Suprapubic skin (tissue), 4 donors: ENCODE results near the gene FAU. TPM values are rescaled to one million over a fixed set of nuclear protein-coding genes. Genes with fewer than 3 reads are reported as not detected.
"Not testable (repeated sequence)": the region's sequence is repeated elsewhere in the genome, so short reads cannot be mapped to it uniquely, and the experiment has no call there.

Source experiments
- DNase-seq, 2 donors: peaks; one replicate each; pipeline ENCODE4 v3.0.0-alpha.2; 2019; ENCODE audit warnings: low spot score in 2 of 2
- H3K27ac ChIP-seq: fragments of 200-600 bp; sonication (generic); one replicate; pipeline ENCODE4 v1.5.1; 2019
- H3K27me3 ChIP-seq: fragments of 200-600 bp; sonication (generic); one replicate; pipeline ENCODE4 v1.5.1; 2019
- H3K36me3 ChIP-seq: fragments of 200-600 bp; sonication (generic); one replicate; pipeline ENCODE4 v1.5.1; 2019
- H3K4me1 ChIP-seq: fragments of 200-600 bp; sonication (generic); one replicate; pipeline ENCODE4 v1.5.1; 2019
- H3K4me3 ChIP-seq: fragments of 200-600 bp; sonication (generic); one replicate; pipeline ENCODE4 v1.5.1; 2019; ENCODE audit warnings: mild to moderate bottlenecking
- H3K9me3 ChIP-seq: fragments of 200-600 bp; sonication (generic); one replicate; pipeline ENCODE4 v1.5.1; 2019
- EP300 ChIP-seq: sonication (generic); formaldehyde crosslinking; IDR thresholded peaks from one replicate; pipeline ENCODE4 v1.6.1; 2017; ENCODE audit warnings: antibody characterized with exemption
- POLR2A ChIP-seq, 2 donors: fragments of 450-650 bp; IDR thresholded peaks; one replicate each; pipeline ENCODE4 v1.6.1; 2017; ENCODE audit warnings: antibody characterized with exemption in 2 of 2, mild to moderate bottlenecking in 2 of 2, moderate library complexity in 2 of 2
- POLR2AphosphoS5 ChIP-seq, 3 donors: sonication (generic); formaldehyde crosslinking; IDR thresholded peaks; one replicate each; pipeline ENCODE4 v1.6.1; 2017; ENCODE audit warnings: antibody characterized with exemption in 3 of 3
- WGBS: methylation state at CpG from one replicate; pipeline ENCODE4 v1.1.5; 2018; 5-methylcytosine and 5-hydroxymethylcytosine counted together
- total RNA-seq, 4 donors: library from RNA; depleted of rRNA; stranded (reverse); fragments of >200 nt; gene quantifications; one replicate each; pipeline ENCODE4 v1.1.0, GENCODE V29; 2016
- TF ChIP-seq, protein P1 (sequence below), 2 donors: fragments of 200-600 bp in 1 of 2; fragments of 450-650 bp in 1 of 2; sonication (generic) in 1 of 2; IDR thresholded peaks; one replicate each; pipeline ENCODE4 v1.5.1; 2016 to 2019; ENCODE audit warnings: antibody characterized with exemption in 2 of 2, mild to moderate bottlenecking in 1 of 2, moderate library complexity in 1 of 2

FAU gene
- total RNA-seq, 4 donors from 2014 or later = 584 to 609 (median 602) TPM

DNA sequence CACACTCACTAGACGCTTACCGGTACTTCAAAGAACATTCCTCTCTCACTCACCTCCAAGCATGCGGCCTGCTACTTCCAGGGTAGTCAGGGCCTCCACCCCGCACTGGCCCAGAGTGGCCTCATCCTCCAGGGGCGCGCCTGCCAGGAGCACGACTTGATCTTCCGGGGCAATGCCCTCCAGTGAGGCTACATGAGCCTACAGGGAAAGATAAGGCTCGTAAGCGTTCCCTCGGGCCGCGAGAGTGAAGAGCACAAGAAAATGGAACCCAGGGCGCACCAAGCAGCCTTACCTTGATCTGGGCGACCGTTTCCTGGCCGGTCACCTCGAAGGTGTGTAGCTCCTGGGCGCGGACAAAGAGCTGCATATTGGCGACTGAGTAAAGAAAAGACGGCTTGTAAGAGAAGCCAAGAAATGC is 478 bp downstream of the FAU start:
- peaks cover 55% of the 10 kb centered on the region for H3K4me1 ChIP-seq
- TF ChIP-seq, protein P1, sequence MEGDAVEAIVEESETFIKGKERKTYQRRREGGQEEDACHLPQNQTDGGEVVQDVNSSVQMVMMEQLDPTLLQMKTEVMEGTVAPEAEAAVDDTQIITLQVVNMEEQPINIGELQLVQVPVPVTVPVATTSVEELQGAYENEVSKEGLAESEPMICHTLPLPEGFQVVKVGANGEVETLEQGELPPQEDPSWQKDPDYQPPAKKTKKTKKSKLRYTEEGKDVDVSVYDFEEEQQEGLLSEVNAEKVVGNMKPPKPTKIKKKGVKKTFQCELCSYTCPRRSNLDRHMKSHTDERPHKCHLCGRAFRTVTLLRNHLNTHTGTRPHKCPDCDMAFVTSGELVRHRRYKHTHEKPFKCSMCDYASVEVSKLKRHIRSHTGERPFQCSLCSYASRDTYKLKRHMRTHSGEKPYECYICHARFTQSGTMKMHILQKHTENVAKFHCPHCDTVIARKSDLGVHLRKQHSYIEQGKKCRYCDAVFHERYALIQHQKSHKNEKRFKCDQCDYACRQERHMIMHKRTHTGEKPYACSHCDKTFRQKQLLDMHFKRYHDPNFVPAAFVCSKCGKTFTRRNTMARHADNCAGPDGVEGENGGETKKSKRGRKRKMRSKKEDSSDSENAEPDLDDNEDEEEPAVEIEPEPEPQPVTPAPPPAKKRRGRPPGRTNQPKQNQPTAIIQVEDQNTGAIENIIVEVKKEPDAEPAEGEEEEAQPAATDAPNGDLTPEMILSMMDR (IDR thresholded peaks at IDR 0.05) = no peak
- TF ChIP-seq POLR2AphosphoS5 (IDR thresholded peaks at IDR 0.05) (no peak), EP300 (no peak), POLR2A (IDR thresholded peaks at IDR 0.05) (no peak)
- DNase-seq = peak; percentile 75 to 78
- under 1% methylated on average over 17 of the region's 22 CpGs for WGBS
- H3K36me3 ChIP-seq = peaks cover 43% of the 10 kb centered on the region
- H3K27ac ChIP-seq = peak overlapping the region; percentile 90
- no peaks in the 10 kb centered on the region for H3K9me3 ChIP-seq
- peak overlapping the region; percentile 66 for H3K4me3 ChIP-seq
- no peaks in the 10 kb centered on the region for H3K27me3 ChIP-seq

DNA sequence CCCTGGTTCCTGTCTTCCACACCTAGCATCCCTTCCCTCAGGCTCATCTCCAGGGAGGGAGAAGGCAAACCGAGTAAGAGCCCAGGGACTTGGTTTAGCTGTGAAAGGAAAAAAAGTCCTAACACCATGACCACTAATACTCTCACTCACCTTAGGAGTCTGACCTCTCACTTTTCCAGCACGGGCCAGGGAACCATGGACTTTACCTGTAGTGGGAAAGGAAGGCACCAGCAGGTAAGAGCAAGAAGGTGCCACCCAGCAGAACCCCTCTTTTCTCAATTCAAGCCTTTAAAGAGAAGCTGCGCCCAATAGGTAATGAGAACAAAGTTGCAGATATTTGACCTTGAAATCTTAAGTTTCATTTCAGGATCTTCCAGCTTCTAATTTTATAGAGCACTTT is 1.1 kb downstream of the FAU start:
- Histone ChIP-seq H3K36me3 (peaks cover 37% of the 10 kb centered on the region), H3K4me3 (peak overlapping the region; percentile 66), H3K9me3 (no peaks in the 10 kb centered on the region), H3K27ac (peak overlapping the region; percentile 90), H3K27me3 (no peaks in the 10 kb centered on the region), H3K4me1 (peaks cover 61% of the 10 kb centered on the region)
- DNase-seq = no peak
- TF ChIP-seq POLR2A (IDR thresholded peaks at IDR 0.05) (no peak), EP300 (no peak), POLR2AphosphoS5 (IDR thresholded peaks at IDR 0.05) (no peak)
- TF ChIP-seq, protein P1 (IDR thresholded peaks at IDR 0.05) = no peak
- WGBS = 63% methylated on average over 3 of the region's 3 CpGs

DNA sequence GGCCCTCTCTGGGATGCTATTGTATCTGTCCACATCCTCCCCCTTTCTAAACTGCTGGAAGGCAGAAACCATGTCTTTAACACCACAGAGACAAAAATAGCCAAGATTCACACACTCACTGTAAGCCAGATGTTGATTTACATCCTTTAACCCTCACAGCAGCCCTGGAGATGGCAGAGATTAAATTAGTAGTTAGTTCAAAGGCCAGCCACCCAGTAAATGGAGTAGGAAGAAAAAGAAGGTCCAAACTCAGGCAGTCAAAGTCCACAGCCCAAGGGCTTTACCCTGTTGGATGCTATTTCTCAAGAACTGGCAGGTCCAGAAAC is 2.3 kb downstream of the FAU start:
- Histone ChIP-seq H3K9me3 (no peaks in the 10 kb centered on the region), H3K36me3 (peaks cover 25% of the 10 kb centered on the region)

DNA sequence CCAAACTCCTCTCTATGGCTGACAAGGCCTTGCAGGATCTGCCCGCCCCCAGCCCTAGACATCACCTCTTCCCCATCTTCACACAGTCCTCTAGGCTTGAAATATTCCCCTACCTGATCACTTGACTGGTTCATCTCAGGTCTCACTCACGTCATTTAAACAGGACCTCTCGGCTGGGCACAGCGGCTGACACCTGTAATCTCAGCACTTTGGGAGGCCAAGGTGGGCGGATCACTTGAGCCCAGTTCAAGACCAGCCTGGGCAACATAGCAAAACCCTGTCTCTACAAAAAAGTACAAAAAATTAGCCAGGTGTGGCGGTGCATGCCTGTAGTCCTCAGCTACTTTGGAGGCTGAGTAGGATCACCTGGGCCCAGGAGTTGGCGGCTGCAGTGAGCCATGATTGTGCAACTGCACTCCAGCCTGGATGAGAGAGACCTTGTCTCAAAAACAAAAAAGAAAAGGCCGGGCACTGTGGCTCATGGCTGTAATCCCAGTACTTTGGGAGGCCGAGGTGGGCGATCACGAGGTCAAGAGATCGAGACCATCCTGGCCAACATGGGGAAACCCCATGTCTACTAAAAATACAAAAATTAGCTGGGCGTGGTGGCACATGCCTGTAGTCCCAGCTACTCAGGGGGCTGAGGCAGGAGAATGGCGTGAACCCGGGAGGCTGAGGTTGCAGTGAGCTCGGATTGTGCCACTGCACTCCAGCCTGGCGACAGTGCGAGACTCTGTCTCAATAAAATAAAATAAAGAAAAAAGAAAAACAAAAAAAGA is 2.9 kb downstream of the FAU start:
- not testable (repeated sequence) for H3K27ac ChIP-seq, H3K9me3 ChIP-seq, H3K27me3 ChIP-seq, DNase-seq, H3K4me3 ChIP-seq
- 87% methylated on average over 18 of the region's 18 CpGs for WGBS
- H3K36me3 ChIP-seq = peaks cover 24% of the 10 kb centered on the region
- peaks cover 59% of the 10 kb centered on the region for H3K4me1 ChIP-seq

More for the DNA sequence above, 2.3 kb downstream of the FAU start:
- no peak for DNase-seq
- Histone ChIP-seq H3K27ac (no peak overlapping the region), H3K4me3 (no peak overlapping the region), H3K27me3 (no peaks in the 10 kb centered on the region), H3K4me1 (peaks cover 64% of the 10 kb centered on the region)
- no peak for TF ChIP-seq POLR2A (IDR thresholded peaks at IDR 0.05)
- TF ChIP-seq, protein P1 (IDR thresholded peaks at IDR 0.05) = no peak
- TF ChIP-seq POLR2AphosphoS5 (IDR thresholded peaks at IDR 0.05) = no peak
- TF ChIP-seq EP300 = no peak

DNA sequence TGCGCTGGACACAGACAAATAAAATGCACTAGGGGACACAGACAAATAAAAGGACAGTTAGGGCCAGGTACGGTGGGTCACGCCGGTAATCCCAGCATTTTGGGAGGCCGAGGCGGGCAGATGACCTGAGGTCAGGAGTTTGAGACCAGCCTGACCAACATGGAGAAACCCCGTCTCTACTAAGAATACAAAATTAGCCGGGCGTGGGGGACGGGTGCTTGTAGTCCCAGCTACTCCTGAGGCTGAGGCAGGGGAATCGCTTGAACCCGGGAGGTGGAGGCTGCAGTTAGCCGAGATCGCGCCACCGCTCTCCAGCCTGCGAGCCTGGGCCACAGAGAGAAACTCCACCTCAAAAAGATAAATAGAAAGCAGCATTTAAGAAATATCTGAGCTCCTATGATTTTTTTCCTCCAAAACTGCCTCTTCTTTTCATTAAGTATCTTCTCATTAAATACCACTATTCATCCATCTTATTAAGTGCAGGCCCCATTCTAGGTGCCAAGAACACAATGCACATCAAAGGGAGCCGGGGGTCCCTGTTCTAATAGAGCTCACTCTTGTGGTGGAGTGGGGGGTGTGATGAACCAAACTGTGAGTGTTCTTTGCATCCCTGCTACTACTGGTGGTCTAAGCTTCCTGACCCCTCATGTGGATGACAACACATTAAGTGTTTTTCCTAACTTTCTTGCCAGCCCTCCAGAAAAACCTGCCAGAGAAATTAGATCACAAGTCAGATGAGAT is 3.7 kb downstream of the FAU start:
- DNase-seq = no peak
- H3K36me3 ChIP-seq = peaks cover 24% of the 10 kb centered on the region
- H3K4me1 ChIP-seq = peaks cover 57% of the 10 kb centered on the region
- H3K27me3 ChIP-seq = no peaks in the 10 kb centered on the region
- WGBS = 76% methylated on average over 18 of the region's 18 CpGs
- no peak overlapping the region for H3K4me3 ChIP-seq
- no peak overlapping the region for H3K27ac ChIP-seq
- TF ChIP-seq POLR2A (IDR thresholded peaks at IDR 0.05) = no peak
- no peak for TF ChIP-seq EP300
- TF ChIP-seq, protein P1 (IDR thresholded peaks at IDR 0.05) = no peak
- no peak for TF ChIP-seq POLR2AphosphoS5 (IDR thresholded peaks at IDR 0.05)
- no peaks in the 10 kb centered on the region for H3K9me3 ChIP-seq
